Measurements from ENCODE around the gene FCRL6.

Gene FCRL6

DNA sequence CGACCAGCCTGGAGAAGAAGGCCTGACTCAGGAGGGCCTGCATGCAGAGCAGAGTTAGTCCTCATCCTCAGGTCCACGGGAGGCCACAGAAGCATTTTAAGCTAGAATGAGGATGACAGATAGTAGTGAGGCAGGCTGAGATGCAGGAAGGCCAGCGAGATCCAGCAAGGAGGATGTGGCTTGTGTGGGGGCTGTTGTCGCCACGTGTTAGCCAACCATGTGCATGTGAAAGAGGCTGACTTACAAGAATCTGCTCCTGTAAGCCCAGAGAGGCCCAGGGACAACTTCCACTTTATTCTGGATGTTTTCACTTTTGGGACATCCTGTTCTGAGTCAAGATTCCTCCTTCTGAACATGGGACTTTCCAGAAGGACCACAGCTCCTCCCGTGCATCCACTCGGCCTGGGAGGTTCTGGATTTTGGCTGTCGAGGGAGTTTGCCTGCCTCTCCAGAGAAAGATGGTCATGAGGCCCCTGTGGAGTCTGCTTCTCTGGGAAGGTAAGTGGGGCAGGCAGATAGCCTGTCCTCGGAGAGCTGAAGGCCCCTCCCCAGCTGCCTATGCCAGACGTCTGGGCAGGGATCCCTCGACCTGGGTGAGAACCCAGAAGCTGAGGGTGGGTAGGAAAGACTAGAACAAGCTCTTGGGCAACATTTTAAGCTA lies 24.4 kb downstream of the FCRL6 start, which contains the start of gene SLAMF8:
SLAMF8 (plus strand) TSS at position 433 of the 661 bp plus-strand sequence; CDS start at position 459, 26 bp downstream.
- Histone ChIP-seq H3K4me2 (ENCODE audit: low read depth, low read length, poor library complexity, severe bottlenecking) (no peak within 1 kb of the TSS), H3K27me3 (ENCODE audit: low read length) (no peaks in the 10 kb centered on the region), H3K27ac (ENCODE audit: low read depth, low read length) (no peak within 1 kb of the TSS), H3K4me3 (ENCODE audit: insufficient read depth, low read length, poor library complexity, severe bottlenecking) (no peak within 1 kb of the TSS), H3K79me2 (ENCODE audit: insufficient read depth, low read length) (no peaks in the 10 kb centered on the region), H3K9ac (ENCODE audit: low read length) (no peak within 1 kb of the TSS), H3K9me3 (ENCODE audit: insufficient read depth, low read length) (no peaks in the 10 kb centered on the region), H3F3A (ENCODE audit: insufficient read depth) (no peaks in the 10 kb centered on the region), H2AFZ (ENCODE audit: low read depth, low read length, severe bottlenecking) (no peak within 1 kb of the TSS), H3K36me3 (ENCODE audit: low read length) (no peaks in the 10 kb centered on the region), H3K9me2 (replicated peaks; ENCODE audit: insufficient read depth, low read length) (no peaks in the 10 kb centered on the region), H4K20me1 (ENCODE audit: low read depth, low read length) (no peaks in the 10 kb centered on the region)
- TF ChIP-seq, protein P1, sequence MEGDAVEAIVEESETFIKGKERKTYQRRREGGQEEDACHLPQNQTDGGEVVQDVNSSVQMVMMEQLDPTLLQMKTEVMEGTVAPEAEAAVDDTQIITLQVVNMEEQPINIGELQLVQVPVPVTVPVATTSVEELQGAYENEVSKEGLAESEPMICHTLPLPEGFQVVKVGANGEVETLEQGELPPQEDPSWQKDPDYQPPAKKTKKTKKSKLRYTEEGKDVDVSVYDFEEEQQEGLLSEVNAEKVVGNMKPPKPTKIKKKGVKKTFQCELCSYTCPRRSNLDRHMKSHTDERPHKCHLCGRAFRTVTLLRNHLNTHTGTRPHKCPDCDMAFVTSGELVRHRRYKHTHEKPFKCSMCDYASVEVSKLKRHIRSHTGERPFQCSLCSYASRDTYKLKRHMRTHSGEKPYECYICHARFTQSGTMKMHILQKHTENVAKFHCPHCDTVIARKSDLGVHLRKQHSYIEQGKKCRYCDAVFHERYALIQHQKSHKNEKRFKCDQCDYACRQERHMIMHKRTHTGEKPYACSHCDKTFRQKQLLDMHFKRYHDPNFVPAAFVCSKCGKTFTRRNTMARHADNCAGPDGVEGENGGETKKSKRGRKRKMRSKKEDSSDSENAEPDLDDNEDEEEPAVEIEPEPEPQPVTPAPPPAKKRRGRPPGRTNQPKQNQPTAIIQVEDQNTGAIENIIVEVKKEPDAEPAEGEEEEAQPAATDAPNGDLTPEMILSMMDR (IDR thresholded peaks at IDR 0.05; ENCODE audit: insufficient read depth, low read length, poor library complexity, severe bottlenecking) = no peak
- no peak for TF ChIP-seq EZH2phosphoT487 (conservative IDR thresholded peaks at IDR 0.05; ENCODE audit: low read length)

DNA sequence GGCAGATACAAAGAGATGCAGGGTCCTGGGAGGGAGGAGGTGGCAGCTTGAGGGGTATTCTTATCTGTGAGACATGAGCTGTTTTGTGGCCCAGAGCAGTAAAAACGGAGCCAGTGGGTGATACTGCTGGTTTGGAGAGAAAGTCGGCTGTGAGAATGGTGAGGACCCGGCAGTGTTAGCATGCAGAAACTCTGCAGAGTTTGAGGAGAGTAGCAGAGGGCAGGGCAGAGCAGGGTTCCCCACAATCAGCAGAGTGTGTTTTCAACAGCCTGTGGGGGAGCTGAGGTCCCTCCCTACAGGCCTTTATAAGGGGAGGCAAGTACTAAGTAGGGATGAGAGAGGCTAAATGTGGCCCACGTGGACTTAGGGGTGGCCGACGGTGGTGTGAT lies 24.9 kb downstream of the FCRL6 start:
- no peak overlapping the region for H3K4me3 ChIP-seq (ENCODE audit: insufficient read depth, low read length, poor library complexity, severe bottlenecking)
- no peaks in the 10 kb centered on the region for H3K79me2 ChIP-seq (ENCODE audit: insufficient read depth, low read length)
- H3K4me2 ChIP-seq (ENCODE audit: low read depth, low read length, poor library complexity, severe bottlenecking) = no peak overlapping the region
- H2AFZ ChIP-seq (ENCODE audit: low read depth, low read length, severe bottlenecking) = no peak overlapping the region
- H3K9me3 ChIP-seq (ENCODE audit: insufficient read depth, low read length) = no peaks in the 10 kb centered on the region
- no peak overlapping the region for H3K27ac ChIP-seq (ENCODE audit: low read depth, low read length)
- TF ChIP-seq, protein P1 (IDR thresholded peaks at IDR 0.05; ENCODE audit: insufficient read depth, low read length, poor library complexity, severe bottlenecking) = no peak
- no peak for TF ChIP-seq EZH2phosphoT487 (conservative IDR thresholded peaks at IDR 0.05; ENCODE audit: low read length)
- no peaks in the 10 kb centered on the region for H3K9me2 ChIP-seq (replicated peaks; ENCODE audit: insufficient read depth, low read length)
- no peaks in the 10 kb centered on the region for H3F3A ChIP-seq (ENCODE audit: insufficient read depth)
- H3K36me3 ChIP-seq (ENCODE audit: low read length) = no peaks in the 10 kb centered on the region
- no peaks in the 10 kb centered on the region for H3K27me3 ChIP-seq (ENCODE audit: low read length)
- H3K9ac ChIP-seq (ENCODE audit: low read length) = no peak overlapping the region
- H4K20me1 ChIP-seq (ENCODE audit: low read depth, low read length) = no peaks in the 10 kb centered on the region

DNA sequence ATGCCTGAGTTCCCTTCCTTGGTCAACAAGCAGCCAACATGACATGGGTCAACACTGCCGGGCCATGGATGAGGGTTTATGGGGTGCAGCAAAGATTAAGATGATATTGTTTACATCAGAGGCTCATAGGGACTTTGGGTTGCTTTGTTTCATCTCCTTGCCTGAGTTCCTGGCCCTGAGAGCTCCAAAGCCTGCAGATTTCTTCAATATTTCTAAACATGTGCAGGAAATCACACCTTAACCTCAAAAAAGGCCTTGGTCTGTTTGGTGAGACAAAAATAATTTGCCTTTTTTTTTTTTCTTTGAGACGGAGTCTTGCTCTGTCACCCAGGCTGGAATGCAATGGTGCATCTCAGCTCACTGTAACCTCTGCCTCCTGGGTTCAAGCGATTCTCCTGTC lies 25.4 kb downstream of the FCRL6 start:
- Histone ChIP-seq H3K36me3 (ENCODE audit: low read length) (no peaks in the 10 kb centered on the region), H3K27ac (ENCODE audit: low read depth, low read length) (no peak overlapping the region), H3K4me2 (ENCODE audit: low read depth, low read length, poor library complexity, severe bottlenecking) (no peak overlapping the region), H3K4me3 (ENCODE audit: insufficient read depth, low read length, poor library complexity, severe bottlenecking) (no peak overlapping the region), H3K9ac (ENCODE audit: low read length) (no peak overlapping the region), H3K9me2 (replicated peaks; ENCODE audit: insufficient read depth, low read length) (no peaks in the 10 kb centered on the region), H3K9me3 (ENCODE audit: insufficient read depth, low read length) (no peaks in the 10 kb centered on the region), H3F3A (ENCODE audit: insufficient read depth) (no peaks in the 10 kb centered on the region), H2AFZ (ENCODE audit: low read depth, low read length, severe bottlenecking) (no peak overlapping the region), H3K27me3 (ENCODE audit: low read length) (no peaks in the 10 kb centered on the region), H4K20me1 (ENCODE audit: low read depth, low read length) (no peaks in the 10 kb centered on the region), H3K79me2 (ENCODE audit: insufficient read depth, low read length) (no peaks in the 10 kb centered on the region)
- TF ChIP-seq, protein P1 (IDR thresholded peaks at IDR 0.05; ENCODE audit: insufficient read depth, low read length, poor library complexity, severe bottlenecking) = no peak
